ENCODE results near the gene C22orf15.

Gene C22orf15

DNA sequence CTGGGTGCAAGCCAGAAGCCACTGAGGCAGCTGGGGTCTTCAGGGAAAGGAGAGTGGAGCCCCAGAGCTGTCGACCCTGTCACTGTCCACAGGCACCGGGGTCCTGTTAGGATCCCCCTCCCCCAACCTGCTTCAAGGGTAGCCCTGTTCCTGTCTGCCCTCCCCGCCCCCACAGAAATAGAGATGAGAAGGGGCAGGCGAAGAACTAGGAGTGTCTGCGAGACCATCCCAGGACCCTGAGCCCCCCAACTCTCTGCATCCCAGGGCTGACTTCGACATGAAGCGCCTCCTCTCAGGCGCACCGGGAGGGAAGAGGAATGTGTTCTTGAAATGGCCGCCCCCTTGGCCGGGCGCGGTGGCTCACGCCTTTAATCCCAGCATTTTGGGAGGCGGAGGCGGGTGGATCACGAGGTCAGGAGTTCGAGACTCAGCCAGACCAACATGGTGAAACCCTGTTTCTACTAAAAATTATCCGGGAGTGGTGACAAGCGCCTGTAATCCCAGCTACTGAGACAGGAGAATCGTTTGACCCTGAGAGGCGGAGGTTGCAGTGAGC, 11.3 kb upstream of the C22orf15 start:
- peak overlapping the region; percentile 89 for H3K27ac ChIP-seq
- TF ChIP-seq, protein P1, sequence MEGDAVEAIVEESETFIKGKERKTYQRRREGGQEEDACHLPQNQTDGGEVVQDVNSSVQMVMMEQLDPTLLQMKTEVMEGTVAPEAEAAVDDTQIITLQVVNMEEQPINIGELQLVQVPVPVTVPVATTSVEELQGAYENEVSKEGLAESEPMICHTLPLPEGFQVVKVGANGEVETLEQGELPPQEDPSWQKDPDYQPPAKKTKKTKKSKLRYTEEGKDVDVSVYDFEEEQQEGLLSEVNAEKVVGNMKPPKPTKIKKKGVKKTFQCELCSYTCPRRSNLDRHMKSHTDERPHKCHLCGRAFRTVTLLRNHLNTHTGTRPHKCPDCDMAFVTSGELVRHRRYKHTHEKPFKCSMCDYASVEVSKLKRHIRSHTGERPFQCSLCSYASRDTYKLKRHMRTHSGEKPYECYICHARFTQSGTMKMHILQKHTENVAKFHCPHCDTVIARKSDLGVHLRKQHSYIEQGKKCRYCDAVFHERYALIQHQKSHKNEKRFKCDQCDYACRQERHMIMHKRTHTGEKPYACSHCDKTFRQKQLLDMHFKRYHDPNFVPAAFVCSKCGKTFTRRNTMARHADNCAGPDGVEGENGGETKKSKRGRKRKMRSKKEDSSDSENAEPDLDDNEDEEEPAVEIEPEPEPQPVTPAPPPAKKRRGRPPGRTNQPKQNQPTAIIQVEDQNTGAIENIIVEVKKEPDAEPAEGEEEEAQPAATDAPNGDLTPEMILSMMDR (conservative IDR thresholded peaks at IDR 0.05): no peak
- TF ChIP-seq ZFX (IDR thresholded peaks at IDR 0.05): no peak

DNA sequence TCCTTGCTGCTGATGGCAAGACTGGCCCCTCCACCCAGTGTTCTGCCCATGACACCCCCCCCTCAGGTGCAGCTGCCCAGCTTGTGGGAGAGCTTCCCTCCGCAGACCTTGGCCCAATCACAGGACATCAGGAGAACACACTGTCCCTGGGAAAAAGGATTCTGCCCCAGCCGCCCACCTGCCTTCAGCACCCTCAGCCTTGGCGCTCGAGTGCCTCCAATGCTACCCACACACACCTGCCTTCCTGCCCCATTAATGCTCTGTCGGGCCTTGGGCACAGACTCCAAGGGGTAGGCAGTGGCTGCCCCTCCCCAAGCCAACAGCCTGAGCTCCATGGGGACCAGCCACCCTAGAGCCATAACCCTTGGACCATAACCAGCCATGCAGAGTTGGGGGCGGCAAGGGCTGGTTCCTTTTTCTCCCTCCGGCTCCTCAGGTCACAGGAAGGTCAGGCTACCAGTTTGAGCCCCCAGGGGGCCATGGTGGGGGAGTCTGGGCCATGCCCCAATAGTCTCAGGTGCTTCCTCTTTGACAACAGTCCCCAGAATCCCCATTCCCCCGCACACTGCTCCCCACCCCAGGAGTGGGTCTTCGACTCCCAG, 10.6 kb upstream of the C22orf15 start:
- no peak overlapping the region; the same call in 1 of the 2 replicates for H3K27ac ChIP-seq
- no peak for TF ChIP-seq ZFX (IDR thresholded peaks at IDR 0.05)
- TF ChIP-seq, protein P1 (conservative IDR thresholded peaks at IDR 0.05): no peak

DNA sequence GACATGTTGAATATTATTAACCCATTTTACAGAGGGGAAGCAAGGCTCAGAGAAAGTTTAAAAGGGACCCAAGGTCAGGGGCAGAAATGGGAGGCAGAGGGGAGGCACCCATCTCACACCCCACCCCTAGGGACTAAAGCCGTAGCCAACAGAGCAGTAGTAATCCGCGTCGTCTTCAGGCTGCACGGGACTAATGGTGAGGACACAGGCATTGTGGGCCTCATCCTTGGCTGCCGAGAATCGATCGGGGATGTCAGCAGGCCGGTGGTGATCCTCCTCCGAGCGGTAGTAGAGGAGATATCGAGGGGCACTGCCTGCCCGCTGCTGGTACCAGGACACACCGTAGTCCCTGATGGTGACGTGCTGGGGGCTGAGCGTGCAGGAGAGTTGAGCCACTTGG, 10.0 kb upstream of the C22orf15 start:
- H3K27ac ChIP-seq: no peak overlapping the region
- TF ChIP-seq ZFX (IDR thresholded peaks at IDR 0.05): no peak
- TF ChIP-seq, protein P1 (conservative IDR thresholded peaks at IDR 0.05): no peak

DNA sequence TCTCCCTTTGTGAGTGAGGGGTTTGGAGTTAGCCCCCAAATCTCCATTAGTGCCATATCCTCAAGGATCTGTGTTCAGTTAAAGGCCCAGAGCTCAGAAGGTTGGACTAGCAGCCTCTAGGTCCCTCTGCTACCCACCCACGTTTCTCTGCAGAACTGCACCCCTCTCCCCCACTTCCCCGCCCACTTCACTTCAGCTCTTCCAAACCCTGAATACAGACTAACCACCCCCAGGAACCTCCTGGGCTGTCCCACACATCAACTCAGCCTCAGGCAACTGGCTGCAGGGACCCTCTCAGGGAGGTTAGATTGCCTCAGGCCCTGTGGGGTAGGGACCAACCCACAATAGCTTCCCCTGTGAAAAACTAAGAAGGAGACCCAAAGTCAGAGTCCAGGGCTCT, 9.4 kb upstream of the C22orf15 start:
- TF ChIP-seq, protein P1 (conservative IDR thresholded peaks at IDR 0.05): no peak
- no peak for TF ChIP-seq ZFX (IDR thresholded peaks at IDR 0.05)
- H3K27ac ChIP-seq: no peak overlapping the region

DNA sequence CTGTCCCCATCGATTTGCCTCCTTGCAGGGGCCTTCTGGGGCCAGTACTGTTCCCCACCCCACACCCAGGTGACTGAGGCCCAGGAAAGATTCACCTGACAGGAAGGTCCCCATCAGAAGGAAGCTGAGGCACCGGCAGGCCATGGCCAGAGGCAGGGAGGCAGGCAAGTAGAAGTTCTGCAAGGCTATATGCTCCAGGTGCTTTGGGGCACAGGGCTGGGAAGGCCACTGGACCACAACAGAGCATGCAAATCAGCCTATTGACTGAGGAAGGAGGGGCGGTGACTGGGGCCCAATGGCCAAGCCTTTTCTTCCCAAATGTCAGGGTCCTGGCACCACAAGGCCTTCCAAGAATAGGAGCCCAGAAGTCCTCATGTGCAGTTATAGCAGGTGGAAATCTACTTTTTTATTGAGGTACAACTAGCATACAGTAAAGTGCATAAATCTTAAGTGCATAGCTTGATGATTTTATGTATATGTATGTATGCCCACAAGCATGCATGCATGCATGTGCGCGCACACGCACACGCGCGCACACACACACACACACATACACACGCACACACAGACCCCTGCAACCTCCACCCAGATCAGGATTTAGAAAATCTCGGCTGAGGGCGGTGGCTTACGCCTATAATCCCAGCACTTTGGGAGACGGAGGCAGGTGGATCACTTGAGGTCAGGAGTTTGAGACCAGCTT, 8.4 kb upstream of the C22orf15 start, which contains the start of gene VPREB3:
Gene VPREB3, minus strand, starts transcription at position 206 of the 700 bp plus-strand sequence. Its CDS starts 62 bp downstream, at position 144.
- no peak for TF ChIP-seq ZFX (IDR thresholded peaks at IDR 0.05)
- TF ChIP-seq, protein P1 (conservative IDR thresholded peaks at IDR 0.05): no peak
- no peak within 1 kb of the TSS for H3K27ac ChIP-seq

DNA sequence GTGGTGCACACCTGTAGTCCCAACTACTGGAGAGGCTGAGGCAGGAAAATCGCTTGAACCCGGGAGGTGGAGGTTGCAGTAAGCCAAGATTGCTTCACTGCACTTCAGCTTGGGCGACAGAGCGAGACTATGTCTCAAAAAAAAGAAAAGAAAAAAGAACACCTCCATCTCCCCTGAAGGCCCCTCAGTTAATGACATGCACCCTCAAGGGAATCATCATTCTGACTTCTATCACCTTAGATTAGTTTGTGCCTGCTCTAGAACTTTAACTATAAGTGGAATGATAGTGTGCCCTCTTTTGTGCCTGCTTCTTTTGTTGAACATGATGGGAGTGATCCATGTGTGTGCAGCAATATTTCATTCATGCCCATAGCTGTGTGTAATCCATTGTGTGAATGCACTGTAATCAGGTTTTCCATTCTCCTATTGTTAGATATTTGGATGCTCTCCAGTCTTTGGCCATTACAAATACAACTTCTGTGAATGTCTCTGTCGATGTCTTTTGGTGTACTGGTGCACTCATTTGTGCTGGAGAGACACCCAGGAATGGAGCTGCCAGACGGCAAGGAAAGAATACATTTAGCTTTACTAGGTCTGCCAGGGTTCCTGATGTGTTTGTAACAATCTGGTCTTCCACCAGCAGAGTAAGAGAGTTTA, 7.7 kb upstream of the C22orf15 start:
- no peak for TF ChIP-seq ZFX (IDR thresholded peaks at IDR 0.05)
- TF ChIP-seq, protein P1 (conservative IDR thresholded peaks at IDR 0.05): no peak
- no peak overlapping the region for H3K27ac ChIP-seq

DNA sequence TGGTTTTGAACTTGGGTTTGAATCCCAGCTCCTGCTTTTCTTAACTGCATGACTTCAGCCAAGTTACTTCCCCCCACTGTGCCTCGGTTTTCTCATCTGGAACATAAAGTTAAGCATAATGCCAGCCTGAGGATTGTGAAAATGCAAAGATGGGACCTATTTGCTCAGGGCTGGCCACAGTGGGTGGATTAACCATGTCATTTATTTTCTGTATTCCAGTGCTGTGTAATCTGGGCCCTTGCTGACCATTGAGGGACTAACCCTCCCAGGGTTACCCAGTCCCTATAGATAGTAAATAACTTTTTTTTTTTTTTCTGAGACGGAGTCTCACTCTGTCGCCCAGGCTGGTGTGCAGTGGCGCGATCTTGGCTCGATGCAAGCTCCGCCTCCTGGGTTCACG, 7.1 kb upstream of the C22orf15 start:
- no peak for TF ChIP-seq ZFX (IDR thresholded peaks at IDR 0.05)
- TF ChIP-seq, protein P1 (conservative IDR thresholded peaks at IDR 0.05): no peak
- H3K27ac ChIP-seq: no peak overlapping the region

All from C4-2B (cell line).